OCI-LY7 (cell line): Measurements from ENCODE around the gene PTGS1. TPM values are rescaled to one million over a fixed set of nuclear protein-coding genes. Genes with fewer than 3 reads are reported as not detected.
"Not testable (repeated sequence)": the region's sequence is repeated elsewhere in the genome, so short reads cannot be mapped to it uniquely, and the experiment has no call there.

Experiments
- BruUV-seq: library from RNA; stranded (reverse); fragments of 400-500 nt; replicated peaks from 2 replicates; lab custom pipeline; 2021; lab: Mats Ljungman, UMichigan
- CTCF ChIA-PET: fragments of 300-600 bp; sonication (Branson Sonifier 250); formaldehyde crosslinking; loops from one replicate; lab custom pipeline; 2022; ENCODE audit warnings: antibody characterized with exemption; ENCODE audit not compliant: unreplicated experiment; lab: Charles Lee
- POLR2A ChIA-PET: fragments of 300-600 bp; sonication (Branson Sonifier 250); formaldehyde crosslinking; loops from one replicate; lab custom pipeline; 2022; ENCODE audit warnings: antibody characterized with exemption; lab: Charles Lee
- DNase-seq: peaks from one replicate; pipeline ENCODE4 v3.0.0-alpha.2; 2015; ENCODE audit warnings: low spot score
- H2AFZ ChIP-seq: fragments of 200-600 bp; sonication (generic), shearing (Covaris generic); 2 replicates; pipeline ENCODE4 v1.6.1; 2014; ENCODE audit warnings: mild to moderate bottlenecking, antibody characterized with exemption, low read length, moderate library complexity
- H3K27ac ChIP-seq: fragments of 200-600 bp; sonication (generic); 2 replicates; pipeline ENCODE4 v1.5.1; 2014; ENCODE audit warnings: mixed run types, low read depth, mild to moderate bottlenecking, moderate library complexity, low read length, inconsistent platforms; ENCODE audit not compliant: poor library complexity, severe bottlenecking
- H3K36me3 ChIP-seq: fragments of 200-600 bp; sonication (generic); 2 replicates; pipeline ENCODE4 v1.6.1; 2014; ENCODE audit warnings: mild to moderate bottlenecking, antibody characterized with exemption, low read length, moderate library complexity, mixed read lengths; ENCODE audit not compliant: insufficient read depth
- H3K4me1 ChIP-seq: fragments of 200-600 bp; sonication (generic); 2 replicates; pipeline ENCODE4 v1.5.1; 2014; ENCODE audit warnings: mild to moderate bottlenecking, low read length; ENCODE audit not compliant: insufficient read depth, poor library complexity, severe bottlenecking
- H3K4me2 ChIP-seq: fragments of 200-600 bp; sonication (generic); 2 replicates; pipeline ENCODE4 v1.6.1; 2014; ENCODE audit warnings: mild to moderate bottlenecking, low read length
- H3K4me3 ChIP-seq: fragments of 200-600 bp; sonication (generic); 2 replicates; pipeline ENCODE4 v1.5.1; 2014; ENCODE audit warnings: mild to moderate bottlenecking, low read depth, low read length; ENCODE audit not compliant: poor library complexity, severe bottlenecking
- H3K79me2 ChIP-seq: fragments of 200-600 bp; sonication (generic); 2 replicates; pipeline ENCODE4 v1.6.1; 2016; ENCODE audit warnings: low read depth, mild to moderate bottlenecking, low read length, moderate library complexity, mixed read lengths; ENCODE audit not compliant: insufficient read depth
- H3K9me2 ChIP-seq: fragments of 200-600 bp; sonication (generic); 2 replicates; pipeline ENCODE4 v1.6.1; 2016; ENCODE audit warnings: mild to moderate bottlenecking, low read length, mixed read lengths; ENCODE audit not compliant: insufficient read depth
- H3K9me3 ChIP-seq: fragments of 200-600 bp; sonication (generic); 2 replicates; pipeline ENCODE4 v1.6.1; 2014; ENCODE audit warnings: mild to moderate bottlenecking, mixed run types, low read length, mixed read lengths
- H4K20me1 ChIP-seq: fragments of 200-600 bp; sonication (generic); 2 replicates; pipeline ENCODE4 v1.6.1; 2014; ENCODE audit warnings: mild to moderate bottlenecking, antibody characterized with exemption, low read length, moderate library complexity, mixed read lengths; ENCODE audit not compliant: insufficient read depth
- CTCF ChIP-seq: fragments of 200-600 bp; sonication (generic); conservative IDR thresholded peaks from 2 replicates; pipeline ENCODE4 v1.5.1; 2014; ENCODE audit warnings: mild to moderate bottlenecking, antibody characterized with exemption, low read length, moderate library complexity, mixed read lengths
- EZH2phosphoT487 ChIP-seq: fragments of 200-600 bp; sonication (generic); IDR thresholded peaks from 2 replicates; pipeline ENCODE4 v1.6.1; 2018; ENCODE audit warnings: low read depth, borderline replicate concordance, mild to moderate bottlenecking, mixed run types, antibody characterized with exemption, low read length, moderate library complexity, mixed read lengths
- intact Hi-C: fragments of 100-400 bp; cut with micrococcal nuclease; formaldehyde crosslinking; loops from one replicate; pipeline ENCODE4 v1.10.0; 2022; ENCODE audit not compliant: unreplicated experiment
- total RNA-seq, 2 experiments: library from RNA; depleted of rRNA in 1 of 2; stranded (reverse); fragments of >200 nt in 1 of 2; shearing (Covaris generic) in 1 of 2; gene quantifications; 2 replicates each; pipeline ENCODE4 v1.2.3, GENCODE V29; 2014 to 2022

Gene PTGS1
- total RNA-seq, 2 experiments from 2014 or later: 0.79 to 2.2 TPM

GRCh38 chr9:122360891-122361290 lies 9.9 kb upstream of the PTGS1 start:
- no peak overlapping the region for H3K4me3 ChIP-seq
- no peak overlapping the region for H3K27ac ChIP-seq
- H3K36me3 ChIP-seq: no peaks in the 10 kb centered on the region
- no TSS peak for BruUV-seq
- H4K20me1 ChIP-seq: no peaks in the 10 kb centered on the region
- TF ChIP-seq CTCF (no peak), EZH2phosphoT487 (no peak)
- POLR2A ChIA-PET: no interaction called here
- H3K9me3 ChIP-seq: no peaks in the 10 kb centered on the region
- DNase-seq: no peak
- CTCF ChIA-PET: no interaction called here
- no peaks in the 10 kb centered on the region for H3K79me2 ChIP-seq
- no peak overlapping the region for H2AFZ ChIP-seq
- intact Hi-C loops: no loop called here
- H3K4me1 ChIP-seq: no peaks in the 10 kb centered on the region
- no peaks in the 10 kb centered on the region for H3K9me2 ChIP-seq
- H3K4me2 ChIP-seq: no peak overlapping the region

DNA sequence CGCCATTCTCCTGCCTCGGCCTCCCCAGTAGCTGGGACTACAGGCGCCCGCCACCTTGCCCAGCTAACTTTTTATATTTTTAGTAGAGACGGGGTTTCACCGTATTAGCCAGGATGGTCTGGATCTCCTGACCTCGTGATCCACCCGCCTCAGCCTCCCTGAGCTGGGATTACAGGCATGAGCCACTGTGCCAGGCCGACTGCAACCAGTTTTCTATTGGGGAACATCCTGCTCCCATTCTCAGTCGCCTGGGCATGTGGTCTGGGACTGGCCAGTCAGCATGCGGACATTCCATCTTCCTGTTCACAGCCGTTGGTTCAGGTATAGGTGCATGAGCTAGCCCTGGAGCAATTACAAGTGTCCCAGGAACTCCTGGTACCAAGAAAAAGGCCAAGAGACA lies 7.7 kb upstream of the PTGS1 start:
- CTCF ChIA-PET, H3K9me3 ChIP-seq, H3K9me2 ChIP-seq, H3K36me3 ChIP-seq, H2AFZ ChIP-seq, intact Hi-C loops, BruUV-seq, H3K4me3 ChIP-seq, H4K20me1 ChIP-seq, H3K27ac ChIP-seq, H3K79me2 ChIP-seq, H3K4me2 ChIP-seq, H3K4me1 ChIP-seq, DNase-seq: not testable (repeated sequence)
- POLR2A ChIA-PET: interaction anchor here (0.9 kb wide), 1 partner anchor 211 kb away, joined by 3 read pairs; no protein-coding TSS in a partner anchor

DNA sequence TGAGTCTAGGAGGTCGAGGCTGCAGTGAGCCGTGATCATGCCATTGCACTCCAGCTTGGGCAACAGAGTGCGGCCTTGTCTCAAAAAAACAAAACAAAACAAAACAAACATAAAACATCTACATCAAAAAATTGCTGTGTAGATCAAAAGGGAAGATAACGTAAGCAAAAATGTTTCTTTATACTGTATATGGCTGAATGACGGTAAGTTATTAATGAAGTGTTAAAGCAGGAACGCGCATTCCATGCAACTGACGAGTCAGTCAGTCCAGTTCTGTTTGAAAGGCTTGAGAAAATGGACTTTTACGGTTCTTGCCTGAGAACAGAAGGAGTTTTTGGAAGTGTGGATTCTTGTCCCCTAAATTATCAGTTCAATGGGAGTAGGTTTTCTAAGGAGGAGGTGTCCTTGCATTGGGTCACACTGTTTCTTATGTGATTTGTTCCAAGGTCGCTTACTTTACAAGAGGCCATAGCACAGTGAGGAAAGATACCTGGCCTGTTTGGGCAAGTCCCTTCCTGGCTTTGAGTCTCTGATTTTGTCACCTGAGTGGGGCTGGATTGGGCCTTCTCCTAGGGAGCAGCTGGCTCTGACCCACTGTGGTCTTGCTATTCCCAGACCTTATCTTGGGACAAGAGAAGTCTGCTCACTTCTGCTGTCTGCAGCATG lies 6.6 kb upstream of the PTGS1 start:
- H3K9me3 ChIP-seq: no peaks in the 10 kb centered on the region

More for the DNA sequence above, 6.6 kb upstream of the PTGS1 start:
- Histone ChIP-seq H2AFZ (no peak overlapping the region), H3K9me2 (no peaks in the 10 kb centered on the region), H3K27ac (no peak overlapping the region), H4K20me1 (no peaks in the 10 kb centered on the region), H3K36me3 (no peaks in the 10 kb centered on the region), H3K79me2 (no peaks in the 10 kb centered on the region), H3K4me3 (no peak overlapping the region), H3K4me2 (no peak overlapping the region), H3K4me1 (no peaks in the 10 kb centered on the region)
- intact Hi-C loops: no loop called here
- no peak for DNase-seq
- BruUV-seq: no TSS peak
- ChIA-PET CTCF (no interaction called here), POLR2A (no interaction called here)
- TF ChIP-seq EZH2phosphoT487 (no peak), CTCF (no peak)
